GM21447 (cell line): Measurements from ENCODE around the gene HGS.

Source experiments
- ATAC-seq: cut with Tn5 transposase; IDR thresholded peaks from one replicate; pipeline ENCODE4 v1.9.1; 2021; ENCODE audit not compliant: unreplicated experiment

HGS gene

GRCh38 chr17:81683584-81684441 is at the start of gene HGS, which contains the start of gene ARL16:
Gene HGS (plus strand): TSS chr17:81684011. CDS start chr17:81684067, 56 bp downstream.
Gene ARL16 (minus strand): TSS chr17:81683797. CDS start chr17:81683753, 44 bp downstream.
- ATAC-seq: peak; percentile 93

GRCh38 chr17:81635431-81635830 is 48.4 kb upstream of the HGS start:
- ATAC-seq: no peak

- ATAC-seq: no peak
Measured at GRCh38 chr17:81635973-81636504, 47.8 kb upstream of the HGS start.

- ATAC-seq: no peak
Measured at GRCh38 chr17:81636505-81637288, 47.1 kb upstream of the HGS start, which contains the start of the genes NPLOC4 and TSPAN10. Gene NPLOC4 (minus strand): TSS chr17:81637112. CDS start chr17:81636930, 182 bp downstream. Gene TSPAN10 (plus strand): TSS chr17:81637196. CDS start chr17:81642413, 5,217 bp downstream.

GRCh38 chr17:81638683-81639082 is 45.1 kb upstream of the HGS start:
- ATAC-seq: no peak

- no peak for ATAC-seq
Measured at GRCh38 chr17:81640011-81640410, 43.8 kb upstream of the HGS start.

GRCh38 chr17:81641825-81642489 is 41.9 kb upstream of the HGS start:
- no peak for ATAC-seq

- ATAC-seq: no peak
Measured at GRCh38 chr17:81644496-81644895, 39.3 kb upstream of the HGS start.

GRCh38 chr17:81644976-81645952 is 38.5 kb upstream of the HGS start:
- ATAC-seq: no peak

GRCh38 chr17:81646869-81647600 is 36.8 kb upstream of the HGS start:
- ATAC-seq: no peak

- ATAC-seq: no peak
Measured at GRCh38 chr17:81647640-81648012, 36.2 kb upstream of the HGS start.

GRCh38 chr17:81648013-81648706 is 35.7 kb upstream of the HGS start:
- no peak for ATAC-seq

- no peak for ATAC-seq
Measured at GRCh38 chr17:81648707-81649085, 35.1 kb upstream of the HGS start.

- no peak for ATAC-seq
Measured at GRCh38 chr17:81650951-81651350, 32.9 kb upstream of the HGS start.

- no peak for ATAC-seq
Measured at GRCh38 chr17:81651692-81652091, 32.1 kb upstream of the HGS start.

- ATAC-seq: no peak
Measured at GRCh38 chr17:81652906-81653771, 30.7 kb upstream of the HGS start.

- no peak for ATAC-seq
Measured at GRCh38 chr17:81655378-81656117, 28.3 kb upstream of the HGS start.
